GM12878 (cell line): ENCODE measurements around the gene ANGPTL2. TPM values are rescaled to one million over a fixed set of nuclear protein-coding genes. Genes with fewer than 3 reads are reported as not detected.

ENCODE experiments used
- ATAC-seq: fragments of 200-7000 bp; cut with Tn5 transposase; 3 replicates; pipeline ENCODE4 v1.9.1; 2020; ENCODE audit warnings: mild to moderate bottlenecking, moderate library complexity
- BruUV-seq: library from RNA; stranded (reverse); fragments of 400-500 nt; replicated peaks from 2 replicates; lab custom pipeline; 2021; lab: Mats Ljungman, UMichigan
- CTCF ChIA-PET: fragments of 300-600 bp; sonication (Branson Sonifier 250); formaldehyde crosslinking; extraction: SDS; loops from one replicate; lab custom pipeline; 2021; ENCODE audit warnings: inconsistent platforms; lab: Yijun Ruan, JAX
- POLR2A ChIA-PET: fragments of 350-600 bp; formaldehyde crosslinking; extraction: SDS; loops from one replicate; lab custom pipeline; 2021; ENCODE audit warnings: inconsistent platforms; lab: Charles Lee
- RAD21 ChIA-PET: fragments of 300-600 bp; sonication (Branson Sonifier 250); formaldehyde crosslinking; loops from one replicate; lab custom pipeline; 2023; ENCODE audit warnings: antibody characterized with exemption; ENCODE audit not compliant: unreplicated experiment; lab: Charles Lee
- SMC1A ChIA-PET: fragments of 300-600 bp; sonication (Branson Sonifier 250); formaldehyde crosslinking; loops from one replicate; lab custom pipeline; 2023; ENCODE audit not compliant: unreplicated experiment, uncharacterized antibody; lab: Charles Lee
- DNase-seq: peaks from one replicate; pipeline ENCODE4 v3.0.0-alpha.2; 2011; ENCODE audit warnings: low read depth, low spot score
- FAIRE-seq: peaks from 3 replicates; lab custom pipeline; 2011; peaks lifted over from hg19 to GRCh38; lab: Jason Lieb, UNC
- H2AFZ ChIP-seq: 2 replicates; pipeline ENCODE4 v1.6.0; 2011; ENCODE audit warnings: low read depth, low read length, control low read depth; ENCODE audit not compliant: control insufficient read depth
- H3K27ac ChIP-seq: 2 replicates; pipeline ENCODE4 v1.5.1; 2011; ENCODE audit warnings: control low read depth; ENCODE audit not compliant: control insufficient read depth, insufficient read depth
- H3K27me3 ChIP-seq, 2 experiments: replicated peaks in 1 of 2; 2 replicates each; pipeline versions ENCODE4 v1.6.0 to v1.6.1; 2011; ENCODE audit warnings: low read length in 1 of 2; ENCODE audit not compliant: control insufficient read depth in 2 of 2, insufficient read depth in 2 of 2
- H3K36me3 ChIP-seq, 2 experiments: 2 replicates each; pipeline ENCODE4 v1.5.1; 2011; ENCODE audit warnings: low read length in 1 of 2; ENCODE audit not compliant: control insufficient read depth in 2 of 2, insufficient read depth in 2 of 2
- H3K4me1 ChIP-seq: 2 replicates; pipeline ENCODE4 v1.6.1; 2011; ENCODE audit warnings: mild to moderate bottlenecking, low read length, moderate library complexity, mixed read lengths; ENCODE audit not compliant: control insufficient read depth, insufficient read depth
- H3K4me2 ChIP-seq: 2 replicates; pipeline ENCODE4 v1.6.0; 2011; ENCODE audit warnings: control low read depth; ENCODE audit not compliant: control insufficient read depth, insufficient read depth
- H3K4me3 ChIP-seq: fragments of 200-600 bp; sonication (generic); 2 replicates; pipeline ENCODE4 v1.5.1; 2016
- H3K79me2 ChIP-seq: 2 replicates; pipeline ENCODE4 v1.6.0; 2011; ENCODE audit warnings: low read length; ENCODE audit not compliant: control insufficient read depth, insufficient read depth
- H3K9ac ChIP-seq: 2 replicates; pipeline ENCODE4 v1.8.0; 2011; ENCODE audit warnings: low read length, control low read depth, mixed read lengths; ENCODE audit not compliant: control insufficient read depth, insufficient read depth
- H3K9me3 ChIP-seq: replicated peaks from 3 replicates; pipeline ENCODE4 v1.5.1; 2011; ENCODE audit warnings: mild to moderate bottlenecking, low read length; ENCODE audit not compliant: control insufficient read depth, insufficient read depth
- H4K20me1 ChIP-seq: 2 replicates; pipeline ENCODE4 v1.6.0; 2011; ENCODE audit not compliant: control insufficient read depth, insufficient read depth
- ATF7 ChIP-seq: fragments of 450-650 bp; IDR thresholded peaks from 2 replicates; pipeline ENCODE4 v1.6.1; 2016; ENCODE audit warnings: low read depth, mild to moderate bottlenecking
- CREB1 ChIP-seq: IDR thresholded peaks from 2 replicates; pipeline ENCODE4 v1.6.1; 2012; ENCODE audit warnings: low read depth, mild to moderate bottlenecking, inconsistent platforms
- DPF2 ChIP-seq: fragments of 450-650 bp; IDR thresholded peaks from 2 replicates; pipeline ENCODE4 v1.6.1; 2017; ENCODE audit warnings: mild to moderate bottlenecking
- KAT2A ChIP-seq: conservative IDR thresholded peaks from 2 replicates; pipeline ENCODE4 v1.6.1; 2011; ENCODE audit warnings: low read depth, low read length; ENCODE audit not compliant: control insufficient read depth
- MTA3 ChIP-seq: IDR thresholded peaks from 2 replicates; pipeline ENCODE4 v1.6.1; 2012; ENCODE audit warnings: low read length, inconsistent platforms, borderline replicate concordance
- MYB ChIP-seq: fragments of 150-350 bp; IDR thresholded peaks from 2 replicates; pipeline ENCODE4 v1.6.1; 2014; ENCODE audit warnings: mild to moderate bottlenecking, low read depth, low read length, borderline replicate concordance
- NFXL1 ChIP-seq: fragments of 450-650 bp; IDR thresholded peaks from 2 replicates; pipeline ENCODE4 v1.6.1; 2017; ENCODE audit warnings: antibody characterized with exemption, mild to moderate bottlenecking, borderline replicate concordance
- NR2C2 ChIP-seq: IDR thresholded peaks from 2 replicates; pipeline ENCODE4 v1.6.1; 2011; ENCODE audit warnings: borderline replicate concordance, low read depth; ENCODE audit not compliant: control insufficient read depth, insufficient read length
- PAX8 ChIP-seq: fragments of 450-650 bp; IDR thresholded peaks from 2 replicates; pipeline ENCODE4 v1.6.1; 2017; ENCODE audit warnings: mild to moderate bottlenecking, moderate library complexity
- SMAD1 ChIP-seq: fragments of 450-650 bp; IDR thresholded peaks from 2 replicates; pipeline ENCODE4 v1.6.1; 2018; ENCODE audit warnings: mild to moderate bottlenecking, low read depth; ENCODE audit not compliant: partially characterized antibody
- SRF ChIP-seq, 2 experiments: IDR thresholded peaks; 2 replicates each; pipeline ENCODE4 v1.6.1; 2011; ENCODE audit warnings: low read depth in 2 of 2, low read length in 2 of 2, mild to moderate bottlenecking in 1 of 2, moderate library complexity in 1 of 2
- TCF3 ChIP-seq: IDR thresholded peaks from 2 replicates; pipeline ENCODE4 v1.6.1; 2012; ENCODE audit warnings: low read depth, mild to moderate bottlenecking, low read length, borderline replicate concordance; ENCODE audit not compliant: insufficient read depth
- ZNF207 ChIP-seq: fragments of 450-650 bp; IDR thresholded peaks from 2 replicates; pipeline ENCODE4 v1.6.1; 2014; ENCODE audit warnings: antibody characterized with exemption, mild to moderate bottlenecking, borderline replicate concordance
- WGBS: methylation state at CpG from one replicate; pipeline ENCODE4 v1.1.6; 2016; ENCODE audit warnings: low lambda C conversion rate; ENCODE audit not compliant: insufficient replicate concordance, insufficient coverage; ENCODE audit errors: missing lambda C conversion rate; 5-methylcytosine and 5-hydroxymethylcytosine counted together
- in situ Hi-C: fragments of 300-500 bp; cut with MboI; formaldehyde crosslinking; loops from 9 replicates; pipeline ENCODE4 v1.14.3; 2018; ENCODE audit warnings: mixed read lengths
- intact Hi-C: fragments of 100-400 bp; cut with micrococcal nuclease; formaldehyde crosslinking; loops from one replicate; pipeline ENCODE4 v1.14.2; 2022; ENCODE audit not compliant: unreplicated experiment
- polyA plus RNA-seq, 11 experiments: library from polyadenylated mRNA; depleted of rRNA in 4 of 11; unstranded in 6 of 11; stranded (reverse) in 5 of 11; fragments of >200 nt; fragmentation: Nextera tagmentation in 4 of 11; fragmentation: Illumina TruSeq in 1 of 11; extraction: Ambion mirVana in 4 of 11; extraction: Trizol in 1 of 11; gene quantifications; 1 replicate in 1 of 11; 2 replicates in 10 of 11; pipeline versions ENCODE4 v1.2.1 to v1.2.3, GENCODE V29; 2011 to 2016; ENCODE audit warnings: inconsistent platforms in 2 of 11, missing spikeins in 2 of 11, low read depth in 1 of 11
- total RNA-seq, 4 experiments: library from RNA; depleted of rRNA in 3 of 4; stranded (reverse); fragments of >200 nt in 3 of 4; fragmentation: Illumina TruSeq in 1 of 4; extraction: Trizol in 1 of 4; gene quantifications; 2 replicates each; pipeline versions ENCODE4 v1.2.1 to v1.2.3, GENCODE V29; 2013 to 2021
- TF ChIP-seq, protein P1 (sequence below): fragments of 450-650 bp; IDR thresholded peaks from 2 replicates; pipeline ENCODE4 v1.6.1; 2016; ENCODE audit warnings: mild to moderate bottlenecking
- TF ChIP-seq, protein P2 (sequence below): fragments of 450-650 bp; IDR thresholded peaks from 2 replicates; pipeline ENCODE4 v1.6.1; 2017; ENCODE audit warnings: low read depth, mild to moderate bottlenecking, moderate library complexity

The ANGPTL2 gene
- total and polyA plus RNA-seq, 10 of the 15 experiments (the other 5 are each of a cell fraction or from before 2014, with no cell fraction given): 0.13 to 2.6 (median 0.82) TPM; not detected in 1

DNA sequence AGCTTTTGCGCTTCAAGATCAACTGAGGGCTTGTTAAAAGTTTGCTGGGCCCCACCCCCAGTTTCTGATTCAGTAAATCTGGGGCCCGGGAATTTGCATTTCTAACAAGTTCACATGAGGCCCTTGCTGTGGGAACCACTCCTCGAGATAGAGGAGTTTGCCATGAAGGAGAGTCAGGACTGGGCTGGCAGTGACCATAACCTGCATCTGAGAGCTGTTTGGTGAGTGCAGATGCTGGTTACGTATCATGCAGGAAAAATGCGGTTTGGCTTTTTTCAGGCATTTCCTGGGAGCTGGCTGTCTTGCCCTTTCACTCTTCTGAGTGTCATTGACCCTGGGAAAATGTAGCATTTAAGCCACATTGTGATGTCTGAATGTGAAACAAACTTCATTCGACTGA lies 9.4 kb upstream of the ANGPTL2 start:
- Histone ChIP-seq H3K27me3 (no peaks in the 10 kb centered on the region), H3K9me3 (no peaks in the 10 kb centered on the region), H4K20me1 (no peaks in the 10 kb centered on the region), H3K4me3 (no peak overlapping the region), H2AFZ (no peak overlapping the region), H3K4me2 (no peak overlapping the region), H3K4me1 (no peaks in the 10 kb centered on the region), H3K36me3 (no peaks in the 10 kb centered on the region), H3K79me2 (no peaks in the 10 kb centered on the region), H3K9ac (no peak overlapping the region), H3K27ac (no peak overlapping the region)
- POLR2A ChIA-PET: no interaction called here
- FAIRE-seq: no peak
- RAD21 ChIA-PET: no interaction called here
- intact Hi-C loops: no loop called here
- TF ChIP-seq MTA3: no peak
- TF ChIP-seq MYB: no peak
- no peak for TF ChIP-seq NFXL1
- no peak for TF ChIP-seq ZNF207
- SMC1A ChIA-PET: interaction anchor here (0.7 to 1.9 kb wide), 7 partner anchors 16 to 167 kb away, joined by 3 to 7 read pairs (median 4); no protein-coding TSS in a partner anchor
- in situ Hi-C loops: no loop called here
- 69% methylated on average over 6 of the region's 6 CpGs for WGBS
- no TSS peak for BruUV-seq
- no peak for DNase-seq
- ATAC-seq: no peak
- CTCF ChIA-PET: interaction anchor here (1.2 kb wide), 1 partner anchor 55 kb away, joined by 3 read pairs; no protein-coding TSS in a partner anchor

DNA sequence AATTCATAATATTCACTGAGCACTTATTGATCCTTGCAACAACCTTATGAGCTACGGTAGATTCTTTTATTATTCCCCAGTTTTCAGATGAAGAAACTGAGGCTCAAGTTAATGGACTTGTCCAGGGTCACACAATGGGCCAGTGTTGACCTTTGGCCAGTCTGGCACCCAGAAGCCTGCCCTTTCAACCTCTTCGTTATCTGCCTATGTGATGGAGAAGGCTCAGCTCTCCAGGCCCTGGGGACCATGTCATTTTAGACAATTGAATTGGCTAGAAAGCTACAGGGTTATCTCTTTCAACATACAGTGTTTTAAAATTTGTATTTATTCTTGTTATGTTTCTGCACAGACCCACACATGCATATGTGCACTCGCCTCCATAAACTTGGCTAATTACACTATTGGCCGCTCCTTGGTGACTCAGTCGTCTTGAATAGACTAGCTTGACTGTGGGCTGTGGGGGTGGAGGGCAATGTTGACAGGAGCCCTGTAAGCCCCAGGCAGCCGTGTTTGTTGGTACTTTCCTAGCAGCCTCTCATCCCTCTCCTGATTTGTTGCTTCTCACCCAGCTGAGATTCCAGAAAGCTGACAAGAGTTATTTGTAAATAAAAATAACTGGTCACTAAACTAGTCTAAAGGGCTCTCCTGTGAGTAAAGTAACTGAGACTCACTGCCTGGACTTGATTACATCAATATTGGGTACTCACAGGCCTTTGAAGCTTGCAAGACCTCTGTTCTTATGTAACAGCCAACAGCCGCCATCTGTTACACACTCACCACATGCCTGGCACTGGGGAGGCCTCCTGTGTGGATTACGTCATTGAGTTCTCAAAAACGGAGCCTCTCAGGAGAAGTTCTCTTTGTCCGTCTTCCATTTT lies 8.5 kb upstream of the ANGPTL2 start:
- no peak for FAIRE-seq
- ChIA-PET CTCF (interaction anchor here (0.7 to 1.2 kb wide), 3 partner anchors 35 to 54 kb away, joined by 3 read pairs; no protein-coding TSS in a partner anchor), RAD21 (no interaction called here), SMC1A (interaction anchor here (1.3 to 3.3 kb wide), 7 partner anchors 9 to 166 kb away, joined by 3 to 9 read pairs (median 6); no protein-coding TSS in a partner anchor), POLR2A (interaction anchor here (0.7 kb wide), 1 partner anchor 10 kb away, joined by 3 read pairs; no protein-coding TSS in a partner anchor)
- in situ Hi-C loops (no loop called here), intact Hi-C loops (no loop called here)
- no peak overlapping the region for H3K4me2 ChIP-seq
- no peaks in the 10 kb centered on the region for H3K9me3 ChIP-seq
- H3K4me1 ChIP-seq: no peaks in the 10 kb centered on the region
- H2AFZ ChIP-seq: no peak overlapping the region
- no peak overlapping the region for H3K4me3 ChIP-seq
- BruUV-seq: no TSS peak
- 79% methylated on average over 10 of the region's 10 CpGs for WGBS
- H3K27ac ChIP-seq: no peak overlapping the region
- no peaks in the 10 kb centered on the region for H3K36me3 ChIP-seq
- ATAC-seq: no peak
- DNase-seq: no peak
- H3K27me3 ChIP-seq: no peaks in the 10 kb centered on the region
- H3K9ac ChIP-seq: no peak overlapping the region
- H4K20me1 ChIP-seq: no peaks in the 10 kb centered on the region
- H3K79me2 ChIP-seq: no peaks in the 10 kb centered on the region
- TF ChIP-seq NR2C2: no peak
- TF ChIP-seq PAX8: no peak
- no peak for TF ChIP-seq CREB1
- no peak for TF ChIP-seq KAT2A
- no peak for TF ChIP-seq TCF3
- no peak for TF ChIP-seq ATF7
- no peak for TF ChIP-seq DPF2
- TF ChIP-seq, protein P1, sequence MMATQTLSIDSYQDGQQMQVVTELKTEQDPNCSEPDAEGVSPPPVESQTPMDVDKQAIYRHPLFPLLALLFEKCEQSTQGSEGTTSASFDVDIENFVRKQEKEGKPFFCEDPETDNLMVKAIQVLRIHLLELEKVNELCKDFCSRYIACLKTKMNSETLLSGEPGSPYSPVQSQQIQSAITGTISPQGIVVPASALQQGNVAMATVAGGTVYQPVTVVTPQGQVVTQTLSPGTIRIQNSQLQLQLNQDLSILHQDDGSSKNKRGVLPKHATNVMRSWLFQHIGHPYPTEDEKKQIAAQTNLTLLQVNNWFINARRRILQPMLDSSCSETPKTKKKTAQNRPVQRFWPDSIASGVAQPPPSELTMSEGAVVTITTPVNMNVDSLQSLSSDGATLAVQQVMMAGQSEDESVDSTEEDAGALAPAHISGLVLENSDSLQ: no peak
- no peak for TF ChIP-seq SRF (IDR thresholded peaks at IDR 0.05; ENCODE audit: low read depth in 2 of 2, low read length in 2 of 2)
- TF ChIP-seq, protein P2, sequence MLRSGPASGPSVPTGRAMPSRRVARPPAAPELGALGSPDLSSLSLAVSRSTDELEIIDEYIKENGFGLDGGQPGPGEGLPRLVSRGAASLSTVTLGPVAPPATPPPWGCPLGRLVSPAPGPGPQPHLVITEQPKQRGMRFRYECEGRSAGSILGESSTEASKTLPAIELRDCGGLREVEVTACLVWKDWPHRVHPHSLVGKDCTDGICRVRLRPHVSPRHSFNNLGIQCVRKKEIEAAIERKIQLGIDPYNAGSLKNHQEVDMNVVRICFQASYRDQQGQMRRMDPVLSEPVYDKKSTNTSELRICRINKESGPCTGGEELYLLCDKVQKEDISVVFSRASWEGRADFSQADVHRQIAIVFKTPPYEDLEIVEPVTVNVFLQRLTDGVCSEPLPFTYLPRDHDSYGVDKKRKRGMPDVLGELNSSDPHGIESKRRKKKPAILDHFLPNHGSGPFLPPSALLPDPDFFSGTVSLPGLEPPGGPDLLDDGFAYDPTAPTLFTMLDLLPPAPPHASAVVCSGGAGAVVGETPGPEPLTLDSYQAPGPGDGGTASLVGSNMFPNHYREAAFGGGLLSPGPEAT: no peak
- TF ChIP-seq SMAD1: no peak
